ENCODE measurements around the gene CEACAM18. TPM values are rescaled to one million over a fixed set of nuclear protein-coding genes. Genes with fewer than 3 reads are reported as not detected.

The CEACAM18 gene
- polyA plus RNA-seq, 1 donor from 2014 or later, result not detected

DNA sequence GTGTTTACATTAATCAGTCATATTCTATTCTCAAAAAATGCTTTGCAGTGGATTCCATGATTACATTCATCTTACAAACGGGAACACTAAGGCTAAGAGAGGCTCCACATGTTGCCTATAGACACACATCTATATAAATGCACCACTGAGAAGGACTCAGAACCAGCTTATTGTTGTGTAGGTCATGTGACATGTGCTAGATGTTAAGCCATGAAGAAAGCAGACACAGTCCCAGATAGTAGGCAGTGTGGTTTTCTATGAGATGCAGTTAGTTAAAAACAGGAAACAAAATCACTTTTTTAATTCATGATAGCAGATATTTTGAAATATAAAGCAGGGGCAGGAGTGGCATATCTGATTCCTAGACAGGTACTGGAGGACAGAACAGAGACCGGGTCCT is 42.4 kb downstream of the CEACAM18 start:
- Mint-ChIP-seq H3K36me3 (peaks cover 11% of the 10 kb centered on the region), H3K4me1 (peaks cover 10 to 35% (median 16%) of the 10 kb centered on the region in 3 donors), H3K27ac (no peak overlapping the region), H3K27me3 (no peaks in the 10 kb centered on the region), H3K9me3 (peaks cover 0 to 9% (median 7%) of the 10 kb centered on the region in 3 donors), H3K4me3 (no peak overlapping the region)

- H3K36me3 Mint-ChIP-seq, result peaks cover 11% of the 10 kb centered on the region
- H3K4me3 Mint-ChIP-seq, result no peak overlapping the region
Measured at GRCh38 chr19:51521357-51521756, 43.0 kb downstream of the CEACAM18 start.

DNA sequence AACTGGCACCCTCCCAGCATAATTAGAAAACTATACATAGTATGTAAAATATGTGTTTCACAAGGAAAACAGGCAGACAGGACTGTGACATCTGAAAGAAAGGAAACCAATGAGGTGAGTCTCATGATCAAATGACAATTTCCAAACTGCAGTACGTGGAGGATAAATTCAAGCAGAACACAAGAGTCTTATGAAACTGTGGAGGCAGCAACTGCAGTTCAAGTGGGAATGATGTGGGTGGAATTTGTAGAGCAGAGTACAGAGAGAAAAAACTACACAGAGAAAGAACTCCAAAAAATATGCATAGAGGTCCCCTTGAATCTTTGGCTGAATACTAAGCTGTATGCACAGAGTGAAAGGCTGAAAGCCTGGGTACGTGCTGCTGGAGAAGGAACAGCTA is 43.4 kb downstream of the CEACAM18 start:
- peaks cover 18 to 37% (median 23%) of the 10 kb centered on the region in 3 donors for H3K4me1 Mint-ChIP-seq
- H3K9me3 Mint-ChIP-seq, result peaks cover 0 to 9% (median 7%) of the 10 kb centered on the region in 3 donors
- H3K27me3 Mint-ChIP-seq, result no peaks in the 10 kb centered on the region
- H3K27ac Mint-ChIP-seq, result peak overlapping the region in 1 of 3 donors; percentile 8
- H3K4me3 Mint-ChIP-seq, result no peak overlapping the region
- peaks cover 11% of the 10 kb centered on the region for H3K36me3 Mint-ChIP-seq

More at GRCh38 chr19:51521357-51521756, 43.0 kb downstream of the CEACAM18 start:
- Mint-ChIP-seq H3K27ac (no peak overlapping the region), H3K27me3 (no peaks in the 10 kb centered on the region), H3K9me3 (peaks cover 0 to 9% (median 7%) of the 10 kb centered on the region in 3 donors), H3K4me1 (peaks cover 14 to 33% (median 19%) of the 10 kb centered on the region in 3 donors)

DNA sequence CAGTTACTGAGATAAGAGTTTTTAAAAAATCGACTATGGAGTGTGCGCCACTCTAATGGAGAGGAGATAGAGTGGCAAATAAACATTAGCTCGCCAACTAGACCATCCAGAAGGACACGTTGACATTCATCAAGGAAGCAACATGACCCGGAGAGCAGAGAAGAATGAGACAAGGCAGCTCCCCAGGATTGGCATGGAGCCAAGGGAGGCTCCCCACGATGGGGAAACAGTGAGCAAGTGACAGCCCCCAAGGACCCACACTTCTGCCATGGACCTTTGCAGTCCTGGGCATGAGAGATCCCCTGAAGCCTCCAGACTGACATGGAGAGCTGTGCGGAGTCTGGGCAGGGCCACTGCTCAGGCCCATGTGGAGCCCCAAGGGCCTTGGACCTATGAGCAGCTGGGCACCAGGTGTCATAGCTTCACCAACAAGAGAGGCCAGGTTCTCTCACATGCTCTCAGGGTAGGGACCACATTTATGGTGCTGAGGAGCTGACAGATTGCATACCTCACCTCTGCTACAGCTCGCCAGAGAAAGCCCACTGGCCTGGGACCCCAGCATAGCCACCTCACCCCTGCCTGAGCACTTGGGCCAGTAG is 46.4 kb downstream of the CEACAM18 start:
- Mint-ChIP-seq H3K4me1 (peaks cover 26 to 62% (median 41%) of the 10 kb centered on the region in 3 donors), H3K27ac (peak overlapping the region in 2 of 3 donors; percentile 51 to 81), H3K4me3 (peak overlapping the region in 1 of 4 donors; percentile 77), H3K9me3 (peaks cover 0 to 3% (median 3%) of the 10 kb centered on the region in 3 donors), H3K27me3 (no peaks in the 10 kb centered on the region), H3K36me3 (peaks cover 12% of the 10 kb centered on the region)

DNA sequence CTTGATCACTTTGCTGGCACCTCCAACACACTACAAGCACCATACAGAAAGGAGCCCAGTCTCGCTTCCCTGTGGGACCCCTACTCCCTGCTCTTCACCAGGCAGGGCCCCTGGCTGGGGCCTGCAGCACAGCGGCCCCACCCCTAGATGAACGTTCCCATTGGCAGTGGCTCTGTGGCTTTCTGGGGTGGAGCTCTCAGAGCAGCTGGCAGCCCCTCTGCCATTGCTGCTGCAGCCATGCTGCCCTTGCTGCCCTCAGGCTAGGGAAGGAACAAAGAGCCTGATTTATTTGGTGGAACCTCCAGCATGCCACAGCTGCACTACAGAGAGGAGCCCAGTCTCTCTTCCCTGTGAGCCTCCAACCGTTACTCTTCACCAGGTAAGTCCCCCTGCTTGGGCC is 47.3 kb downstream of the CEACAM18 start:
- H3K4me1 Mint-ChIP-seq, result peaks cover 26 to 63% (median 45%) of the 10 kb centered on the region in 3 donors
- peak overlapping the region in 1 of 4 donors; percentile 42 for H3K4me3 Mint-ChIP-seq
- H3K27me3 Mint-ChIP-seq, result no peaks in the 10 kb centered on the region
- H3K27ac Mint-ChIP-seq, result peak overlapping the region in 1 of 3 donors; percentile 81
- peaks cover 12% of the 10 kb centered on the region for H3K36me3 Mint-ChIP-seq
- H3K9me3 Mint-ChIP-seq, result peaks cover 0 to 3% (median 3%) of the 10 kb centered on the region in 3 donors

- no peaks in the 10 kb centered on the region for H3K27me3 Mint-ChIP-seq
- H3K27ac Mint-ChIP-seq, result peak overlapping the region in 1 of 3 donors; percentile 74
- H3K9me3 Mint-ChIP-seq, result no peaks in the 10 kb centered on the region
- H3K36me3 Mint-ChIP-seq, result peaks cover 9% of the 10 kb centered on the region
- H3K4me1 Mint-ChIP-seq, result peaks cover 34 to 62% (median 57%) of the 10 kb centered on the region in 3 donors
- peak overlapping the region; percentile 10 to 94 (median 52) for H3K4me3 Mint-ChIP-seq
Measured at GRCh38 chr19:51529301-51529700, 51.0 kb downstream of the CEACAM18 start.

DNA sequence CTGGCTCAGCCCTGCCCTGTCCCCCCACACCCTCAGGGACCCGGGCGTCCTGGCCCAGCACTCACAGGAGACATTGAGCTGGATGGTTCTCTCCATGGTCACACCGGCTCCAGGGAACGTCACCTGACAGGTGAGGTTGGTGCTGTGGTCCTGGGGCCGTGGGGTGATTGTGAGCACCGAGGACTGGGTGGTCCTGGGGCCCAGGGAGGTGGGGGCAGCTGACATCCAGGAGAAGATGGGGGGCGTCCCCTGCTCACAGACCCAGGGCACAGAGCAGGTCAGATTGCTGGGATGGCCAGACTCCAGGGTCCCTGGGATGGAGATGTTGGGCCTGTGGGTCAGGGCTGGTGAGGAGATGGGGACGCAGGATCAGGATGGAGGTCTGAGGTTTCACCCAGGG is 52.3 kb downstream of the CEACAM18 start:
- Mint-ChIP-seq H3K27ac (peak overlapping the region; percentile 27 to 71 (median 45)), H3K4me1 (peaks cover 45 to 71% (median 59%) of the 10 kb centered on the region in 3 donors), H3K4me3 (peak overlapping the region; percentile 86 to 96 (median 94)), H3K27me3 (no peaks in the 10 kb centered on the region), H3K9me3 (no peaks in the 10 kb centered on the region), H3K36me3 (peaks cover 6% of the 10 kb centered on the region)

- Mint-ChIP-seq H3K27me3 (no peaks in the 10 kb centered on the region), H3K27ac (peak within 1 kb of the TSS; percentile 27 to 90 (median 71)), H3K9me3 (no peaks in the 10 kb centered on the region), H3K4me1 (peaks cover 44 to 77% (median 59%) of the 10 kb centered on the region in 3 donors), H3K4me3 (peak within 1 kb of the TSS; percentile 86 to 96 (median 94)), H3K36me3 (peaks cover 6% of the 10 kb centered on the region)
Measured at GRCh38 chr19:51531349-51532315, 53.3 kb downstream of the CEACAM18 start, which contains the start of gene SIGLEC6. Gene SIGLEC6 (minus strand): TSS chr19:51531670. CDS start chr19:51531648, 22 bp downstream.

GRCh38 chr19:51535535-51535934 is 57.2 kb downstream of the CEACAM18 start:
- H3K9me3 Mint-ChIP-seq, result peaks cover 0 to 2% (median 0%) of the 10 kb centered on the region in 3 donors

DNA sequence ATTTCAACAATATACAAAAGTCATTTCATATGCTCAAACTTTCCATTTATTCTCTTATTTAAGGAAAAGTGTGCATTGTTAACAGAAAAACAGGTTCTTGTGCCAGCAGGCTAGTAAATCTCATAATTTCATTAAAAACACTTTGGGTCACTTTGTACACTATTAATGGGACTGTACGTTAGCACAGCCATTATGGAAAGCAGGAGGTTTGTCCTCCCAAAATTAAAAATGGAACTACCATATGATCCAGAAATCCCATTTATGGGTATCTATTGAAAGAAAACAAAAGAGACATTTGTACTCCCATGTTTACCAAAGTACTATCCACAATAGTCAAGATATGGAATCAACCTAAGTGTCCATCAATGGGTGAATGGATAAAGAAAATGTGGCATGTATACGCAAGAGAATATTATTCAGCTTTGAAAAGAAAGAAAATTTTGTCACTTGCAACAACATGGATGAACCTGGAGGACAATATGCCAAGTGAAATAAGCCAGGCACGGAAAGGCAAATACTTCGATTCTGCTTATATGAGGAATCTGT is 61.6 kb downstream of the CEACAM18 start:
- Mint-ChIP-seq H3K27ac (no peak overlapping the region), H3K36me3 (peaks cover 4% of the 10 kb centered on the region), H3K27me3 (peaks cover 2% of the 10 kb centered on the region), H3K9me3 (peaks cover 0 to 2% (median 0%) of the 10 kb centered on the region in 3 donors), H3K4me1 (peaks cover 25 to 31% (median 27%) of the 10 kb centered on the region in 3 donors), H3K4me3 (no peak overlapping the region)

More at GRCh38 chr19:51535535-51535934, 57.2 kb downstream of the CEACAM18 start:
- peaks cover 34 to 50% (median 37%) of the 10 kb centered on the region in 3 donors for H3K4me1 Mint-ChIP-seq
- H3K27me3 Mint-ChIP-seq, result no peaks in the 10 kb centered on the region
- peak overlapping the region; percentile 2 to 25 (median 5) for H3K27ac Mint-ChIP-seq
- H3K4me3 Mint-ChIP-seq, result peak overlapping the region; percentile 16 to 85 (median 58)
- H3K36me3 Mint-ChIP-seq, result no peaks in the 10 kb centered on the region

Other genes with a start within 250 kb of the CEACAM18 start
- not detected for gene SIGLECL1, start 227.5 kb upstream of the CEACAM18 start, polyA plus RNA-seq
- not detected for gene IGLON5, start 166.9 kb upstream of the CEACAM18 start, polyA plus RNA-seq
- gene VSIG10L, start 136.4 kb upstream of the CEACAM18 start, polyA plus RNA-seq, result 1.5 TPM
- gene ETFB, start 112.2 kb upstream of the CEACAM18 start, polyA plus RNA-seq, result 91.4 TPM
- not detected for gene CLDND2, start 109.5 kb upstream of the CEACAM18 start, polyA plus RNA-seq
- 66.0 TPM for gene NKG7, start 105.9 kb upstream of the CEACAM18 start, polyA plus RNA-seq
- 0.24 TPM for gene LIM2, start 90.6 kb upstream of the CEACAM18 start, polyA plus RNA-seq
- not detected for gene C19orf84, start 87.9 kb upstream of the CEACAM18 start, polyA plus RNA-seq
- 83.2 TPM for gene SIGLEC10, start 60.9 kb upstream of the CEACAM18 start, polyA plus RNA-seq
- gene SIGLEC8, start 20.1 kb upstream of the CEACAM18 start, polyA plus RNA-seq, result not detected
- gene SIGLEC12, start 23.3 kb downstream of the CEACAM18 start, polyA plus RNA-seq, result 1.1 TPM
- 27.6 TPM for gene SIGLEC6, start 53.1 kb downstream of the CEACAM18 start, polyA plus RNA-seq
- 4.9 TPM for gene ZNF175, start 92.7 kb downstream of the CEACAM18 start, polyA plus RNA-seq
- gene SIGLEC5, start 151.9 kb downstream of the CEACAM18 start, polyA plus RNA-seq, result not detected
- 15.0 TPM for gene SIGLEC14, start 168.3 kb downstream of the CEACAM18 start, polyA plus RNA-seq
- gene SPACA6, start 214.8 kb downstream of the CEACAM18 start, polyA plus RNA-seq, result 2.1 TPM
- not detected for gene HAS1, start 245.5 kb downstream of the CEACAM18 start, polyA plus RNA-seq

Data from IgD-negative memory B cell (primary cell).